ENCODE results near the gene DNAJC28.

- TF ChIP-seq, protein P1, sequence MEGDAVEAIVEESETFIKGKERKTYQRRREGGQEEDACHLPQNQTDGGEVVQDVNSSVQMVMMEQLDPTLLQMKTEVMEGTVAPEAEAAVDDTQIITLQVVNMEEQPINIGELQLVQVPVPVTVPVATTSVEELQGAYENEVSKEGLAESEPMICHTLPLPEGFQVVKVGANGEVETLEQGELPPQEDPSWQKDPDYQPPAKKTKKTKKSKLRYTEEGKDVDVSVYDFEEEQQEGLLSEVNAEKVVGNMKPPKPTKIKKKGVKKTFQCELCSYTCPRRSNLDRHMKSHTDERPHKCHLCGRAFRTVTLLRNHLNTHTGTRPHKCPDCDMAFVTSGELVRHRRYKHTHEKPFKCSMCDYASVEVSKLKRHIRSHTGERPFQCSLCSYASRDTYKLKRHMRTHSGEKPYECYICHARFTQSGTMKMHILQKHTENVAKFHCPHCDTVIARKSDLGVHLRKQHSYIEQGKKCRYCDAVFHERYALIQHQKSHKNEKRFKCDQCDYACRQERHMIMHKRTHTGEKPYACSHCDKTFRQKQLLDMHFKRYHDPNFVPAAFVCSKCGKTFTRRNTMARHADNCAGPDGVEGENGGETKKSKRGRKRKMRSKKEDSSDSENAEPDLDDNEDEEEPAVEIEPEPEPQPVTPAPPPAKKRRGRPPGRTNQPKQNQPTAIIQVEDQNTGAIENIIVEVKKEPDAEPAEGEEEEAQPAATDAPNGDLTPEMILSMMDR (IDR thresholded peaks at IDR 0.05; ENCODE audit: insufficient read depth, low read depth, low read length) = no peak
- no peak for TF ChIP-seq EZH2 (IDR thresholded peaks at IDR 0.05; ENCODE audit: insufficient read depth, low read length)
Observed at GRCh38 chr21:33458861-33459260, 32.7 kb downstream of the DNAJC28 start.

All from astrocyte (in vitro differentiated cells and primary cell).